H9 (cell line): ENCODE data around the gene FAM216A. TPM values are rescaled to one million over a fixed set of nuclear protein-coding genes. Genes with fewer than 3 reads are reported as not detected.

Experiments
- DNase-seq: peaks from one replicate; pipeline ENCODE4 v3.0.0-alpha.2; 2017
- H2AFZ ChIP-seq: one replicate; pipeline ENCODE4 v1.6.1; 2013; ENCODE audit warnings: mild to moderate bottlenecking, low read length, control low read depth, moderate library complexity
- H2AK5ac ChIP-seq: 2 replicates; pipeline ENCODE4 v1.6.1; 2013; ENCODE audit warnings: low read length, control low read depth, mixed read lengths; ENCODE audit not compliant: insufficient read length
- H2BK120ac ChIP-seq: one replicate; pipeline ENCODE4 v1.6.1; 2013; ENCODE audit warnings: low read depth, mild to moderate bottlenecking, low read length, control low read depth, inconsistent platforms; ENCODE audit not compliant: poor library complexity, severe bottlenecking
- H2BK12ac ChIP-seq: 2 replicates; pipeline ENCODE4 v1.6.1; 2013; ENCODE audit warnings: low read length, control low read depth, mixed read lengths, low read depth; ENCODE audit not compliant: insufficient read length
- H2BK15ac ChIP-seq: 2 replicates; pipeline ENCODE4 v1.6.1; 2013; ENCODE audit warnings: low read depth, low read length, control low read depth
- H2BK20ac ChIP-seq: one replicate; pipeline ENCODE4 v1.6.1; 2013; ENCODE audit warnings: low read depth, mild to moderate bottlenecking, low read length, control low read depth, inconsistent platforms; ENCODE audit not compliant: poor library complexity, severe bottlenecking
- H2BK5ac ChIP-seq: 2 replicates; pipeline ENCODE4 v1.6.1; 2013; ENCODE audit warnings: low read length, control low read depth, mixed read lengths; ENCODE audit not compliant: insufficient read length
- H3K14ac ChIP-seq: 2 replicates; pipeline ENCODE4 v1.6.1; 2013; ENCODE audit warnings: low read length, control low read depth; ENCODE audit not compliant: insufficient read depth
- H3K18ac ChIP-seq: 2 replicates; pipeline ENCODE4 v1.6.1; 2013; ENCODE audit warnings: low read depth, mild to moderate bottlenecking, mixed read lengths, low read length, control low read depth; ENCODE audit not compliant: insufficient read length
- H3K23ac ChIP-seq: 2 replicates; pipeline ENCODE4 v1.6.1; 2013; ENCODE audit warnings: low read length, control low read depth, mixed read lengths, low read depth; ENCODE audit not compliant: insufficient read length
- H3K23me2 ChIP-seq: 2 replicates; pipeline ENCODE4 v1.6.1; 2013; ENCODE audit warnings: low read depth, mild to moderate bottlenecking, mixed read lengths, low read length, control low read depth; ENCODE audit not compliant: insufficient read length, poor library complexity, severe bottlenecking
- H3K27ac ChIP-seq: 2 replicates; pipeline ENCODE4 v1.5.1; 2013; ENCODE audit warnings: low read length, control low read depth, mixed read lengths, low read depth; ENCODE audit not compliant: insufficient read length
- H3K27me3 ChIP-seq: 2 replicates; pipeline ENCODE4 v1.6.1; 2013; ENCODE audit warnings: low read length, control low read depth, inconsistent platforms; ENCODE audit not compliant: insufficient read depth
- H3K4ac ChIP-seq: 2 replicates; pipeline ENCODE4 v1.6.1; 2013; ENCODE audit warnings: low read depth, mild to moderate bottlenecking, control low read depth, inconsistent platforms, low read length, moderate library complexity
- H3K4me1 ChIP-seq: 2 replicates; pipeline ENCODE4 v1.6.1; 2013; ENCODE audit warnings: low read length, control low read depth, inconsistent platforms; ENCODE audit not compliant: insufficient read depth
- H3K4me2 ChIP-seq: 2 replicates; pipeline ENCODE4 v1.6.1; 2013; ENCODE audit warnings: low read length, control low read depth, mixed read lengths; ENCODE audit not compliant: insufficient read length, insufficient read depth
- H3K56ac ChIP-seq: 2 replicates; pipeline ENCODE4 v1.6.1; 2013; ENCODE audit warnings: low read depth, mild to moderate bottlenecking, mixed read lengths, low read length, control low read depth; ENCODE audit not compliant: insufficient read length
- H3K79me1 ChIP-seq: 2 replicates; pipeline ENCODE4 v1.6.1; 2013; ENCODE audit warnings: low read depth, mild to moderate bottlenecking, moderate library complexity, low read length, control low read depth, inconsistent platforms; ENCODE audit not compliant: insufficient read depth, poor library complexity, severe bottlenecking
- H3K79me2 ChIP-seq: 2 replicates; pipeline ENCODE4 v1.6.1; 2013; ENCODE audit warnings: low read length, control low read depth, inconsistent platforms; ENCODE audit not compliant: insufficient read depth
- H3K9ac ChIP-seq: 2 replicates; pipeline ENCODE4 v1.6.1; 2013; ENCODE audit warnings: low read length, control low read depth, mixed read lengths; ENCODE audit not compliant: insufficient read length; ENCODE audit errors: extremely low read depth
- H3K9me3 ChIP-seq: one replicate; pipeline ENCODE4 v1.6.1; 2013; ENCODE audit warnings: low read depth, low read length, inconsistent platforms; ENCODE audit not compliant: control insufficient read depth
- H3T11ph ChIP-seq: one replicate; pipeline ENCODE4 v1.6.1; 2013; ENCODE audit warnings: mild to moderate bottlenecking, low read length, control low read depth, inconsistent platforms
- H4K20me1 ChIP-seq: one replicate; pipeline ENCODE4 v1.6.1; 2013; ENCODE audit not compliant: control insufficient read depth, insufficient read length, insufficient read depth
- H4K5ac ChIP-seq: 2 replicates; pipeline ENCODE4 v1.6.1; 2013; ENCODE audit warnings: low read depth, mild to moderate bottlenecking, mixed read lengths, low read length, control low read depth; ENCODE audit not compliant: insufficient read length
- H4K8ac ChIP-seq: replicated peaks from 2 replicates; pipeline ENCODE4 v1.6.1; 2013; ENCODE audit warnings: low read length, control low read depth, mixed read lengths, low read depth; ENCODE audit not compliant: insufficient read length
- H4K91ac ChIP-seq: 2 replicates; pipeline ENCODE4 v1.6.1; 2013; ENCODE audit warnings: low read depth, mild to moderate bottlenecking, moderate library complexity, mixed read lengths, low read length, control low read depth; ENCODE audit not compliant: insufficient read length
- H3K27ac Mint-ChIP-seq, 3 experiments: 2 replicates in 2 of 3; 3 replicates in 1 of 3; pipeline ENCODE4 v1.8.0; 2020 to 2021; ENCODE audit warnings: mixed read lengths in 3 of 3, mild to moderate bottlenecking in 1 of 3, moderate library complexity in 1 of 3
- H3K27me3 Mint-ChIP-seq: 2 replicates; pipeline ENCODE4 v1.8.0; 2021; ENCODE audit warnings: low read depth, mild to moderate bottlenecking, moderate library complexity, mixed read lengths
- H3K36me3 Mint-ChIP-seq, 3 experiments: 2 replicates in 2 of 3; 3 replicates in 1 of 3; pipeline ENCODE4 v1.8.0; 2020 to 2021; ENCODE audit warnings: low read depth in 3 of 3, mixed read lengths in 3 of 3; ENCODE audit not compliant: insufficient read depth in 1 of 3
- H3K4me1 Mint-ChIP-seq, 2 experiments: 2 replicates each; pipeline ENCODE4 v1.8.0; 2020; ENCODE audit warnings: mixed read lengths in 2 of 2
- H3K4me3 Mint-ChIP-seq, 2 experiments: 2 replicates in 1 of 2; 3 replicates in 1 of 2; pipeline ENCODE4 v1.8.0; 2020 to 2021; ENCODE audit warnings: mild to moderate bottlenecking in 2 of 2, mixed read lengths in 2 of 2, moderate library complexity in 1 of 2
- H3K9me3 Mint-ChIP-seq, 2 experiments: 2 replicates in 1 of 2; 3 replicates in 1 of 2; pipeline ENCODE4 v1.8.0; 2020; ENCODE audit warnings: mild to moderate bottlenecking in 2 of 2, mixed read lengths in 2 of 2, moderate library complexity in 1 of 2
- CTCF ChIP-seq: fragments of 200-600 bp; sonication (generic); conservative IDR thresholded peaks from 3 replicates; pipeline ENCODE4 v1.8.0; 2021; ENCODE audit warnings: antibody characterized with exemption, mild to moderate bottlenecking
- WGBS: extraction: QIAGEN DNeasy Blood & Tissue Kit; methylation state at CpG from one replicate; pipeline ENCODE4 v1.1.7; 2013; ENCODE audit warnings: missing lambda C conversion rate, low lambda C conversion rate, mixed read lengths; ENCODE audit not compliant: insufficient read length; ENCODE audit errors: extremely low coverage; 5-methylcytosine and 5-hydroxymethylcytosine counted together
- total RNA-seq: library from RNA; stranded (reverse); gene quantifications from 2 replicates; pipeline ENCODE4 v1.2.1, GENCODE V29; 2021

The FAM216A gene
- total RNA-seq, 1 experiment from 2014 or later: 18.1 TPM

GRCh38 chr12:110451263-110451662 is 17.4 kb upstream of the FAM216A start:
- no CpG with 5 or more reads among the region's 1 CpG for WGBS
- H2BK12ac ChIP-seq: no peak overlapping the region
- no peak overlapping the region for H3K14ac ChIP-seq
- no peak for TF ChIP-seq CTCF
- H4K20me1 ChIP-seq: no peaks in the 10 kb centered on the region
- no peak overlapping the region for H2BK20ac ChIP-seq
- H2BK15ac ChIP-seq: no peak overlapping the region
- Mint-ChIP-seq H3K4me1 (peaks cover 5 to 10% of the 10 kb centered on the region in 2 experiments), H3K4me3 (no peak overlapping the region; a peak in 1 of 5 replicates), H3K27ac (peak overlapping the region in 1 of 3 experiments; percentile 41; a peak in 2 of 7 replicates), H3K27me3 (no peaks in the 10 kb centered on the region), H3K9me3 (no peaks in the 10 kb centered on the region; a peak in 1 of 5 replicates), H3K36me3 (peaks cover 8 to 59% (median 40%) of the 10 kb centered on the region in 3 experiments; a peak in 6 of 7 replicates)
- H3K9me3 ChIP-seq: no peaks in the 10 kb centered on the region
- no peak overlapping the region for H3K56ac ChIP-seq
- no peak overlapping the region for H2BK120ac ChIP-seq
- H2AFZ ChIP-seq: no peak overlapping the region
- H3K23me2 ChIP-seq: no peaks in the 10 kb centered on the region
- H3K18ac ChIP-seq: no peak overlapping the region
- H3K4me1 ChIP-seq: no peaks in the 10 kb centered on the region
- H2AK5ac ChIP-seq: no peak overlapping the region
- no peak overlapping the region for H4K91ac ChIP-seq
- no peak overlapping the region for H3K23ac ChIP-seq
- H3K27ac ChIP-seq: no peak overlapping the region
- H2BK5ac ChIP-seq: no peak overlapping the region
- no peak overlapping the region for H3T11ph ChIP-seq
- H3K4me2 ChIP-seq: no peak overlapping the region
- no peak overlapping the region for H4K8ac ChIP-seq
- no peak overlapping the region for H3K4ac ChIP-seq
- H3K79me2 ChIP-seq: peaks cover 3% of the 10 kb centered on the region; the same call in 1 of the 2 replicates
- no peak overlapping the region for H3K9ac ChIP-seq
- H3K79me1 ChIP-seq: peaks cover 7% of the 10 kb centered on the region
- no peak overlapping the region for H4K5ac ChIP-seq
- no peak for DNase-seq
- H3K27me3 ChIP-seq: no peaks in the 10 kb centered on the region
